Lower lobe of right lung (tissue), 2 donors: ENCODE results near the gene RSRC1. TPM values are rescaled to one million over a fixed set of nuclear protein-coding genes. Genes with fewer than 3 reads are reported as not detected.

Experiments used
- ATAC-seq, 2 donors: fragments of 200-7000 bp; cut with Tn5 transposase; one replicate each; pipeline ENCODE4 v1.9.1; 2020 to 2022; ENCODE audit warnings: mild to moderate bottlenecking in 2 of 2, moderate library complexity in 2 of 2
- DNase-seq: peaks from one replicate; pipeline ENCODE4 v3.0.0-alpha.2; 2020
- H3K27ac ChIP-seq: fragments of 200-600 bp; one replicate; pipeline ENCODE4 v1.8.0; 2022
- H3K27me3 ChIP-seq: fragments of 200-600 bp; one replicate; pipeline ENCODE4 v1.8.0; 2022; ENCODE audit warnings: low read depth
- H3K36me3 ChIP-seq: fragments of 200-600 bp; one replicate; pipeline ENCODE4 v1.8.0; 2022; ENCODE audit warnings: mild to moderate bottlenecking
- H3K4me1 ChIP-seq: fragments of 200-600 bp; one replicate; pipeline ENCODE4 v1.8.0; 2022
- H3K4me3 ChIP-seq: fragments of 200-600 bp; one replicate; pipeline ENCODE4 v1.8.0; 2022; ENCODE audit warnings: mild to moderate bottlenecking
- H3K9me3 ChIP-seq: fragments of 200-600 bp; one replicate; pipeline ENCODE4 v1.8.0; 2022
- CTCF ChIP-seq: fragments of 200-600 bp; IDR thresholded peaks from one replicate; pipeline ENCODE4 v1.8.0; 2022; ENCODE audit warnings: antibody characterized with exemption, mild to moderate bottlenecking
- intact Hi-C: fragments of 100-400 bp; cut with DNase I; formaldehyde crosslinking; loops from one replicate; pipeline ENCODE4 v1.11.0; 2022
- total RNA-seq: library from RNA; stranded (reverse); fragmentation: NEBNext Ultra II Directional; extraction: Animal tissue kit (Norgen Biotek cat#: 25700); gene quantifications from one replicate; pipeline ENCODE4 v1.2.1, GENCODE V29; 2021
- donor health status: DM: no; HTN: yes; CAD: no; lungs with severe emphysema.

Gene RSRC1
- total RNA-seq, 1 donor from 2014 or later, result 29.8 TPM

GRCh38 chr3:158574646-158575045, 464.8 kb downstream of the RSRC1 start:
- Histone ChIP-seq H3K9me3 (no peaks in the 10 kb centered on the region), H3K27me3 (no peaks in the 10 kb centered on the region), H3K4me3 (no peak overlapping the region), H3K4me1 (no peaks in the 10 kb centered on the region), H3K36me3 (no peaks in the 10 kb centered on the region), H3K27ac (no peak overlapping the region)
- intact Hi-C loops, result no loop called here
- no peak for DNase-seq
- ATAC-seq, result no peak
- no peak for TF ChIP-seq CTCF

DNA sequence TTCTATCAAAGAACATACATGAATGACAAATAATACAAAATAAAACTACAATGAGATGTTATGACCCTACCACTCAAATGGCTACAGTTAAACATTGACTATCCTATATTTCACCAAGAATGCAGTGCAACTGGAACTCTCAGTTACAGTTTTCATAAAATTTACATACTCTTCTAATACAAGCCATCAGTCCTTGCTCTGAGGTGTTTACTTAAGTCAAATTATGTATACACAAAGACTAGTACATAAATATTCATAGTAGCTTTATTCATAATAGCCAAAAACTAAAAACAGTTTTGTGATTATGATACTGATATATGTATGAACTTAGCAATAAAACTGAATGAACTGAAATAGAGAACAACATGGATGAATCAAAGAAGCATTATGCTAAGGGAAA, 480.3 kb downstream of the RSRC1 start:
- Histone ChIP-seq H3K9me3 (no peaks in the 10 kb centered on the region), H3K36me3 (no peaks in the 10 kb centered on the region), H3K4me3 (no peak overlapping the region), H3K4me1 (no peaks in the 10 kb centered on the region), H3K27ac (no peak overlapping the region), H3K27me3 (no peaks in the 10 kb centered on the region)
- DNase-seq (no peak), ATAC-seq (no peak)
- TF ChIP-seq CTCF, result no peak
- intact Hi-C loops, result no loop called here

Other genes starting within 250 kb of the RSRC1 start
- gene SHOX2, start 3.7 kb upstream of the RSRC1 start, total RNA-seq, result 0.38 TPM